ENCODE results near the gene CHMP6.
A peak's percentile ranks its signal among the peaks of the same experiment; 100 is the strongest.

The CHMP6 gene

GRCh38 chr17:81034168-81034777, 42.6 kb downstream of the CHMP6 start:
- H3K4me3 ChIP-seq (ENCODE audit: low read depth, low read length), result no peak overlapping the region
- TF ChIP-seq CTCF (IDR thresholded peaks at IDR 0.05; ENCODE audit: insufficient read depth, low read depth, low read length, missing control alignments), result no peak
- DNase-seq (ENCODE audit: low read depth), result no peak

GRCh38 chr17:81034779-81035520, 43.3 kb downstream of the CHMP6 start, which contains the start of gene BAIAP2:
TSS of gene BAIAP2 (plus strand) at chr17:81035151. CDS start at chr17:81035255, 104 bp downstream.
- peak; percentile 3 for TF ChIP-seq CTCF (IDR thresholded peaks at IDR 0.05; ENCODE audit: insufficient read depth, low read depth, low read length, missing control alignments)
- H3K4me3 ChIP-seq (ENCODE audit: low read depth, low read length), result peak within 1 kb of the TSS; percentile 40
- peak; percentile 96 for DNase-seq (ENCODE audit: low read depth)

- TF ChIP-seq CTCF (IDR thresholded peaks at IDR 0.05; ENCODE audit: insufficient read depth, low read depth, low read length, missing control alignments), result no peak
- H3K4me3 ChIP-seq (ENCODE audit: low read depth, low read length), result no peak overlapping the region
- DNase-seq (ENCODE audit: low read depth), result no peak
Observed at GRCh38 chr17:81035521-81036196, 44.0 kb downstream of the CHMP6 start.

- no peak overlapping the region for H3K4me3 ChIP-seq (ENCODE audit: low read depth, low read length)
- DNase-seq (ENCODE audit: low read depth), result no peak
- TF ChIP-seq CTCF (IDR thresholded peaks at IDR 0.05; ENCODE audit: insufficient read depth, low read depth, low read length, missing control alignments), result no peak
Observed at GRCh38 chr17:81036197-81036941, 44.7 kb downstream of the CHMP6 start.

- TF ChIP-seq CTCF (IDR thresholded peaks at IDR 0.05; ENCODE audit: insufficient read depth, low read depth, low read length, missing control alignments), result no peak
- no peak overlapping the region for H3K4me3 ChIP-seq (ENCODE audit: low read depth, low read length)
Observed at GRCh38 chr17:81037026-81037797, 45.6 kb downstream of the CHMP6 start.

More at GRCh38 chr17:81037026-81037797, 45.6 kb downstream of the CHMP6 start:
- DNase-seq (ENCODE audit: low read depth), result no peak
